OCI-LY3 (cell line): ENCODE results near the gene FBXO42.
"Not testable (repeated sequence)": the region's sequence is repeated elsewhere in the genome, so short reads cannot be mapped to it uniquely, and the experiment has no call there.

ENCODE experiments used
- EZH2phosphoT487 ChIP-seq: fragments of 200-600 bp; shearing (Covaris generic); IDR thresholded peaks from 2 replicates; pipeline ENCODE4 v1.6.1; 2018; ENCODE audit warnings: antibody characterized with exemption, mixed run types, low read depth
- TF ChIP-seq, protein P1 (sequence below): fragments of 200-600, 300-600 bp; sonication (generic); IDR thresholded peaks from 2 replicates; pipeline ENCODE4 v1.5.1; 2014; ENCODE audit warnings: antibody characterized with exemption, low read length, low read depth

DNA sequence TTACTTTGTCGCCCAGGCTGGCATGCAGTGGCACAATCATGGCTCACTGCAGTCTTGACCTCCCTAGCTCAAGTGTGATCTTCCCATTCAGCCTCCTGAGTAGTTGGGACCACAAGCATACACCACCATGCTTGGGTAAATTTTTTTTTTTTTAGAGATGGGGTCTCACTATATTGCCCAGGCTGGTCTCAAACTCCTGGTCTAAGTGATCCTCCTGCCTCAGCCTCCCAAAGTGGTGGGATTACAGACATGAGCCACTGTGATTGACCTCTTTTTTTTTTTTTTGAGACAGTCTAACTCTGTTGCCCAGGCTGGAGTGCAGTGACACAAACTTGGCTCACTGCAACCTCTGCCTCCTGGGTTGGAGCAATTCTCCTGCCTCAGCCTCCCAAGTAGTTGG is 106.0 kb downstream of the FBXO42 start:
- TF ChIP-seq, protein P1, sequence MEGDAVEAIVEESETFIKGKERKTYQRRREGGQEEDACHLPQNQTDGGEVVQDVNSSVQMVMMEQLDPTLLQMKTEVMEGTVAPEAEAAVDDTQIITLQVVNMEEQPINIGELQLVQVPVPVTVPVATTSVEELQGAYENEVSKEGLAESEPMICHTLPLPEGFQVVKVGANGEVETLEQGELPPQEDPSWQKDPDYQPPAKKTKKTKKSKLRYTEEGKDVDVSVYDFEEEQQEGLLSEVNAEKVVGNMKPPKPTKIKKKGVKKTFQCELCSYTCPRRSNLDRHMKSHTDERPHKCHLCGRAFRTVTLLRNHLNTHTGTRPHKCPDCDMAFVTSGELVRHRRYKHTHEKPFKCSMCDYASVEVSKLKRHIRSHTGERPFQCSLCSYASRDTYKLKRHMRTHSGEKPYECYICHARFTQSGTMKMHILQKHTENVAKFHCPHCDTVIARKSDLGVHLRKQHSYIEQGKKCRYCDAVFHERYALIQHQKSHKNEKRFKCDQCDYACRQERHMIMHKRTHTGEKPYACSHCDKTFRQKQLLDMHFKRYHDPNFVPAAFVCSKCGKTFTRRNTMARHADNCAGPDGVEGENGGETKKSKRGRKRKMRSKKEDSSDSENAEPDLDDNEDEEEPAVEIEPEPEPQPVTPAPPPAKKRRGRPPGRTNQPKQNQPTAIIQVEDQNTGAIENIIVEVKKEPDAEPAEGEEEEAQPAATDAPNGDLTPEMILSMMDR = not testable (repeated sequence)
- TF ChIP-seq EZH2phosphoT487 = not testable (repeated sequence)
